ENCODE measurements around the gene NFYA.

DNA sequence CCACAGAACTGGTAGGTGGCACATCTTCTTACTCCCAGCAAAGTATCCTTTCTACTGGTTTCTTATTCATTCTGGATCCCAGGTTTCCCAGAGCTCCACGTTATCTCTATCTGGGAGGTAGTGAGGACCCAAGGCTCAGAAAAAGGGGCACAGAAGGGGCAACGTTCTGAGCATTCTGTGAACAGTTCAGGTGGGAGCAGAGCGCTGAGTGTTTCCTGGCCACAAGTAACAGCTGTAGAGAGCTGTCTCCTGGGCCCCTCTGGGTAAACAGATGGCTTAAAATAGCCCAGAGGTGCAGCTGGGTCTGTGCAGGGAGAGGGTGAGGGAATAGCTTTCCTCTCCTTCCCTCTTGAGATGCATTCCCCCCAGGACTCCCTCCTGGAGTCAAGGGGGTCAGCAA is 17.6 kb upstream of the NFYA start:
- TF ChIP-seq, protein P1, sequence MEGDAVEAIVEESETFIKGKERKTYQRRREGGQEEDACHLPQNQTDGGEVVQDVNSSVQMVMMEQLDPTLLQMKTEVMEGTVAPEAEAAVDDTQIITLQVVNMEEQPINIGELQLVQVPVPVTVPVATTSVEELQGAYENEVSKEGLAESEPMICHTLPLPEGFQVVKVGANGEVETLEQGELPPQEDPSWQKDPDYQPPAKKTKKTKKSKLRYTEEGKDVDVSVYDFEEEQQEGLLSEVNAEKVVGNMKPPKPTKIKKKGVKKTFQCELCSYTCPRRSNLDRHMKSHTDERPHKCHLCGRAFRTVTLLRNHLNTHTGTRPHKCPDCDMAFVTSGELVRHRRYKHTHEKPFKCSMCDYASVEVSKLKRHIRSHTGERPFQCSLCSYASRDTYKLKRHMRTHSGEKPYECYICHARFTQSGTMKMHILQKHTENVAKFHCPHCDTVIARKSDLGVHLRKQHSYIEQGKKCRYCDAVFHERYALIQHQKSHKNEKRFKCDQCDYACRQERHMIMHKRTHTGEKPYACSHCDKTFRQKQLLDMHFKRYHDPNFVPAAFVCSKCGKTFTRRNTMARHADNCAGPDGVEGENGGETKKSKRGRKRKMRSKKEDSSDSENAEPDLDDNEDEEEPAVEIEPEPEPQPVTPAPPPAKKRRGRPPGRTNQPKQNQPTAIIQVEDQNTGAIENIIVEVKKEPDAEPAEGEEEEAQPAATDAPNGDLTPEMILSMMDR (IDR thresholded peaks at IDR 0.05): no peak
- TF ChIP-seq, protein P2, sequence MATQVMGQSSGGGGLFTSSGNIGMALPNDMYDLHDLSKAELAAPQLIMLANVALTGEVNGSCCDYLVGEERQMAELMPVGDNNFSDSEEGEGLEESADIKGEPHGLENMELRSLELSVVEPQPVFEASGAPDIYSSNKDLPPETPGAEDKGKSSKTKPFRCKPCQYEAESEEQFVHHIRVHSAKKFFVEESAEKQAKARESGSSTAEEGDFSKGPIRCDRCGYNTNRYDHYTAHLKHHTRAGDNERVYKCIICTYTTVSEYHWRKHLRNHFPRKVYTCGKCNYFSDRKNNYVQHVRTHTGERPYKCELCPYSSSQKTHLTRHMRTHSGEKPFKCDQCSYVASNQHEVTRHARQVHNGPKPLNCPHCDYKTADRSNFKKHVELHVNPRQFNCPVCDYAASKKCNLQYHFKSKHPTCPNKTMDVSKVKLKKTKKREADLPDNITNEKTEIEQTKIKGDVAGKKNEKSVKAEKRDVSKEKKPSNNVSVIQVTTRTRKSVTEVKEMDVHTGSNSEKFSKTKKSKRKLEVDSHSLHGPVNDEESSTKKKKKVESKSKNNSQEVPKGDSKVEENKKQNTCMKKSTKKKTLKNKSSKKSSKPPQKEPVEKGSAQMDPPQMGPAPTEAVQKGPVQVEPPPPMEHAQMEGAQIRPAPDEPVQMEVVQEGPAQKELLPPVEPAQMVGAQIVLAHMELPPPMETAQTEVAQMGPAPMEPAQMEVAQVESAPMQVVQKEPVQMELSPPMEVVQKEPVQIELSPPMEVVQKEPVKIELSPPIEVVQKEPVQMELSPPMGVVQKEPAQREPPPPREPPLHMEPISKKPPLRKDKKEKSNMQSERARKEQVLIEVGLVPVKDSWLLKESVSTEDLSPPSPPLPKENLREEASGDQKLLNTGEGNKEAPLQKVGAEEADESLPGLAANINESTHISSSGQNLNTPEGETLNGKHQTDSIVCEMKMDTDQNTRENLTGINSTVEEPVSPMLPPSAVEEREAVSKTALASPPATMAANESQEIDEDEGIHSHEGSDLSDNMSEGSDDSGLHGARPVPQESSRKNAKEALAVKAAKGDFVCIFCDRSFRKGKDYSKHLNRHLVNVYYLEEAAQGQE (IDR thresholded peaks at IDR 0.05; ENCODE audit: insufficient read depth in 1 of 2, low read depth in 2 of 2, low read length in 1 of 2): no peak

Data from Panc1 (cell line).